ENCODE results near the gene MRPL3. TPM values are rescaled to one million over a fixed set of nuclear protein-coding genes. Genes with fewer than 3 reads are reported as not detected.

Gene MRPL3
- total RNA-seq, 4 donors from 2014 or later: 63.7 to 137 (median 114) TPM

- DNase-seq: no peak
- intact Hi-C loops (cut with DNase I; ENCODE audit: low total_unique reads): no loop called here
- H3K27ac ChIP-seq: no peak overlapping the region
- no peaks in the 10 kb centered on the region for H3K9me3 ChIP-seq
- TF ChIP-seq POLR2A (IDR thresholded peaks at IDR 0.05): no peak
- no peak for TF ChIP-seq CTCF (IDR thresholded peaks at IDR 0.05)
- no peaks in the 10 kb centered on the region for H3K4me1 ChIP-seq
- H3K36me3 ChIP-seq: no peaks in the 10 kb centered on the region
- no peak overlapping the region for H3K4me3 ChIP-seq
- no peaks in the 10 kb centered on the region for H3K27me3 ChIP-seq
These were observed 70.3 kb downstream of the MRPL3 start for GRCh38 chr3:131432441-131432840.

- H3K4me1 ChIP-seq: no peaks in the 10 kb centered on the region
- no peak overlapping the region for H3K27ac ChIP-seq
- H3K27me3 ChIP-seq: no peaks in the 10 kb centered on the region
- intact Hi-C loops (cut with DNase I; ENCODE audit: low total_unique reads): no loop called here
- no peaks in the 10 kb centered on the region for H3K9me3 ChIP-seq
- TF ChIP-seq POLR2A (IDR thresholded peaks at IDR 0.05) (no peak), CTCF (IDR thresholded peaks at IDR 0.05) (no peak)
- H3K4me3 ChIP-seq: no peak overlapping the region
- H3K36me3 ChIP-seq: no peaks in the 10 kb centered on the region
- no peak for DNase-seq
These were observed 71.0 kb downstream of the MRPL3 start for GRCh38 chr3:131431754-131432153.

GRCh38 chr3:131427226-131427625 lies 75.5 kb downstream of the MRPL3 start:
- no peaks in the 10 kb centered on the region for H3K4me1 ChIP-seq
- H3K9me3 ChIP-seq: no peaks in the 10 kb centered on the region
- TF ChIP-seq CTCF (IDR thresholded peaks at IDR 0.05) (no peak), POLR2A (IDR thresholded peaks at IDR 0.05) (no peak)
- intact Hi-C loops (cut with DNase I; ENCODE audit: low total_unique reads): no loop called here
- H3K36me3 ChIP-seq: no peaks in the 10 kb centered on the region
- H3K4me3 ChIP-seq: no peak overlapping the region
- DNase-seq: no peak
- H3K27ac ChIP-seq: no peak overlapping the region
- no peaks in the 10 kb centered on the region for H3K27me3 ChIP-seq

- Histone ChIP-seq H3K36me3 (no peaks in the 10 kb centered on the region), H3K27me3 (no peaks in the 10 kb centered on the region), H3K4me3 (no peak overlapping the region), H3K9me3 (no peaks in the 10 kb centered on the region), H3K4me1 (no peaks in the 10 kb centered on the region), H3K27ac (no peak overlapping the region)
- no peak for DNase-seq
- TF ChIP-seq CTCF (IDR thresholded peaks at IDR 0.05) (no peak), POLR2A (IDR thresholded peaks at IDR 0.05) (no peak)
- intact Hi-C loops (cut with DNase I; ENCODE audit: low total_unique reads): no loop called here
These were observed 80.7 kb downstream of the MRPL3 start for GRCh38 chr3:131421957-131422498.

- no peak for DNase-seq
- no peaks in the 10 kb centered on the region for H3K4me1 ChIP-seq
- H3K36me3 ChIP-seq: no peaks in the 10 kb centered on the region
- H3K27me3 ChIP-seq: no peaks in the 10 kb centered on the region
- no peak for TF ChIP-seq POLR2A (IDR thresholded peaks at IDR 0.05)
- no peak for TF ChIP-seq CTCF (IDR thresholded peaks at IDR 0.05)
- H3K4me3 ChIP-seq: no peak overlapping the region
- intact Hi-C loops (cut with DNase I; ENCODE audit: low total_unique reads): no loop called here
- no peak overlapping the region for H3K27ac ChIP-seq
- H3K9me3 ChIP-seq: no peaks in the 10 kb centered on the region
These were observed 81.5 kb downstream of the MRPL3 start for GRCh38 chr3:131421301-131421700.
